Measurements from ENCODE around the gene NCAM2. TPM values are rescaled to one million over a fixed set of nuclear protein-coding genes. Genes with fewer than 3 reads are reported as not detected.
A peak's percentile ranks its signal among the peaks of the same experiment; 100 is the strongest.

Gene NCAM2
- total and polyA plus RNA-seq, 2 experiments from 2014 or later, result 0.36 to 0.83 TPM

- Mint-ChIP-seq H3K27me3 (ENCODE audit: insufficient read depth, low read depth, poor library complexity) (no peaks in the 10 kb centered on the region), H3K27ac (peak overlapping the region; percentile 95), H3K4me1 (peaks cover 32% of the 10 kb centered on the region), H3K9me3 (no peaks in the 10 kb centered on the region), H3K36me3 (ENCODE audit: low read depth) (no peaks in the 10 kb centered on the region), H3K4me3 (peak overlapping the region; percentile 49; the same call in 2 of the 3 replicates)
- Histone ChIP-seq H3K79me2 (replicated peaks; ENCODE audit: insufficient read depth) (no peaks in the 10 kb centered on the region), H3K4me3 (peak overlapping the region; percentile 9; the same call in 1 of the 2 replicates), H3F3A (replicated peaks; ENCODE audit: low read depth) (no peaks in the 10 kb centered on the region), H3K36me3 (ENCODE audit: insufficient read depth) (no peaks in the 10 kb centered on the region), H3K4me1 (ENCODE audit: insufficient read depth) (peaks cover 23% of the 10 kb centered on the region), H3K27ac (ENCODE audit: low read depth) (peak overlapping the region; percentile 67), H3K9me2 (ENCODE audit: insufficient read depth) (no peaks in the 10 kb centered on the region), H3K4me2 (peak overlapping the region; percentile 49), H2AFZ (no peak overlapping the region), H3K27me3 (ENCODE audit: insufficient read depth) (no peaks in the 10 kb centered on the region), H4K20me1 (replicated peaks; ENCODE audit: insufficient read depth) (no peaks in the 10 kb centered on the region)
- TF ChIP-seq ZNF114 (CRISPR knock-in tag; IDR thresholded peaks at IDR 0.05) (no peak), CTCF (conservative IDR thresholded peaks at IDR 0.05; ENCODE audit: low read depth in 2 of 2) (no peak), POLR2AphosphoS5 (IDR thresholded peaks at IDR 0.05; ENCODE audit: low read depth) (no peak), STAT1 (IDR thresholded peaks at IDR 0.05; ENCODE audit: unreplicated experiment) (no peak), NANOG (IDR thresholded peaks at IDR 0.05; ENCODE audit: borderline replicate concordance) (peak; percentile 65; the same call in 1 of the 2 replicates), ZNF462 (CRISPR knock-in tag; IDR thresholded peaks at IDR 0.05) (no peak)
- ATAC-seq (peak; percentile 88), DNase-seq (ENCODE audit: low spot score) (peak; percentile 51)
Measured at GRCh38 chr21:21046063-21046462, 47.9 kb downstream of the NCAM2 start.

All from GM23338 (cell line).